IMR-90 (cell line): ENCODE results near the gene NEGR1. TPM values are rescaled to one million over a fixed set of nuclear protein-coding genes. Genes with fewer than 3 reads are reported as not detected.

Experiments used
- ATAC-seq: fragments of 200-7000 bp; cut with Tn5 transposase; 2 replicates; pipeline ENCODE4 v1.9.1; 2020; ENCODE audit warnings: low read depth, mild to moderate bottlenecking, moderate library complexity
- BruUV-seq: library from RNA; stranded (reverse); fragments of 400-500 nt; replicated peaks from 2 replicates; lab custom pipeline; 2021; lab: Mats Ljungman, UMichigan
- CTCF ChIA-PET: fragments of 300-600 bp; formaldehyde crosslinking; extraction: SDS; loops from one replicate; lab custom pipeline; 2021; ENCODE audit warnings: antibody characterized with exemption; lab: Yijun Ruan, JAX
- POLR2A ChIA-PET: fragments of 300-600 bp; sonication (Branson Sonifier 250); formaldehyde crosslinking; loops from one replicate; lab custom pipeline; 2022; ENCODE audit warnings: antibody characterized with exemption; ENCODE audit not compliant: unreplicated experiment; lab: Charles Lee
- DNase-seq: peaks from one replicate; pipeline ENCODE4 v3.0.0; 2013
- H2AFZ ChIP-seq: replicated peaks from 2 replicates; pipeline ENCODE3; 2013; ENCODE audit warnings: low read length, mild to moderate bottlenecking; ENCODE audit not compliant: poor library complexity
- H2AK5ac ChIP-seq: 2 replicates; pipeline ENCODE4 v1.6.1; 2013; ENCODE audit warnings: low read depth, low read length, inconsistent platforms
- H2AK9ac ChIP-seq: replicated peaks from 2 replicates; pipeline ENCODE3; 2013; ENCODE audit warnings: mild to moderate bottlenecking, low read depth, low read length, moderate library complexity; ENCODE audit not compliant: poor library complexity
- H2BK120ac ChIP-seq: 2 replicates; pipeline ENCODE4 v1.6.1; 2013; ENCODE audit warnings: low read depth, low read length, inconsistent platforms
- H2BK15ac ChIP-seq: 3 replicates; pipeline ENCODE4 v1.6.1; 2013; ENCODE audit warnings: low read depth, low read length, inconsistent platforms
- H2BK20ac ChIP-seq: 2 replicates; pipeline ENCODE4 v1.6.1; 2013; ENCODE audit warnings: low read depth, mild to moderate bottlenecking, inconsistent platforms, low read length, moderate library complexity
- H2BK5ac ChIP-seq: 2 replicates; pipeline ENCODE4 v1.6.1; 2013; ENCODE audit warnings: mild to moderate bottlenecking, low read depth, low read length, inconsistent platforms; ENCODE audit not compliant: poor library complexity, severe bottlenecking
- H3K14ac ChIP-seq: replicated peaks from 2 replicates; pipeline ENCODE4 v1.6.1; 2013; ENCODE audit warnings: low read depth, low read length, inconsistent platforms
- H3K18ac ChIP-seq: 2 replicates; pipeline ENCODE4 v1.6.1; 2013; ENCODE audit warnings: low read depth, low read length, control low read depth
- H3K23ac ChIP-seq: 2 replicates; pipeline ENCODE4 v1.6.1; 2013; ENCODE audit warnings: low read depth, low read length, inconsistent platforms
- H3K27ac ChIP-seq: 2 replicates; pipeline ENCODE4 v1.5.1; 2013; ENCODE audit warnings: mild to moderate bottlenecking, control low read depth, low read length; ENCODE audit not compliant: insufficient read depth
- H3K27me3 ChIP-seq: 2 replicates; pipeline ENCODE4 v1.6.1; 2013; ENCODE audit warnings: low read length; ENCODE audit not compliant: control insufficient read depth, insufficient read depth
- H3K36me3 ChIP-seq: 2 replicates; pipeline ENCODE4 v1.6.1; 2013; ENCODE audit warnings: low read length, mixed read lengths; ENCODE audit not compliant: control insufficient read depth, insufficient read depth
- H3K4ac ChIP-seq: 2 replicates; pipeline ENCODE4 v1.6.1; 2013; ENCODE audit warnings: low read depth, low read length, inconsistent platforms
- H3K4me1 ChIP-seq: 2 replicates; pipeline ENCODE4 v1.6.1; 2013; ENCODE audit warnings: low read length, mixed read lengths; ENCODE audit not compliant: control insufficient read depth, insufficient read depth
- H3K4me2 ChIP-seq: 2 replicates; pipeline ENCODE4 v1.6.1; 2013; ENCODE audit warnings: low read depth, mild to moderate bottlenecking, control low read depth, low read length, moderate library complexity
- H3K4me3 ChIP-seq: 2 replicates; pipeline ENCODE4 v1.5.1; 2013; ENCODE audit warnings: low read depth, mild to moderate bottlenecking, control low read depth, low read length, moderate library complexity; ENCODE audit not compliant: insufficient read depth
- H3K56ac ChIP-seq: 2 replicates; pipeline ENCODE4 v1.6.1; 2013; ENCODE audit warnings: low read length, inconsistent platforms; ENCODE audit not compliant: insufficient read depth; ENCODE audit errors: extremely low read depth
- H3K79me1 ChIP-seq, 2 experiments: 2 replicates each; pipeline ENCODE4 v1.6.1; 2013; ENCODE audit warnings: low read length in 2 of 2, inconsistent platforms in 1 of 2, low read depth in 1 of 2
- H3K9ac ChIP-seq: 2 replicates; pipeline ENCODE4 v1.6.1; 2013; ENCODE audit warnings: low read depth, low read length, control low read depth
- H3K9me1 ChIP-seq: 2 replicates; pipeline ENCODE4 v1.6.1; 2013; ENCODE audit warnings: low read length, inconsistent platforms; ENCODE audit not compliant: insufficient read depth
- H3K9me3 ChIP-seq: 2 replicates; pipeline ENCODE4 v1.6.1; 2013; ENCODE audit warnings: low read length; ENCODE audit not compliant: control insufficient read depth, insufficient read depth
- H4K20me1 ChIP-seq: 2 replicates; pipeline ENCODE4 v1.6.1; 2013; ENCODE audit warnings: low read length, inconsistent platforms; ENCODE audit not compliant: insufficient read depth
- H4K5ac ChIP-seq: 2 replicates; pipeline ENCODE4 v1.6.1; 2013; ENCODE audit warnings: mild to moderate bottlenecking, low read depth, low read length, control low read depth
- H4K8ac ChIP-seq, 2 experiments: 2 replicates each; pipeline ENCODE4 v1.6.1; 2013; ENCODE audit warnings: low read depth in 2 of 2, low read length in 2 of 2, control low read depth in 1 of 2, inconsistent platforms in 1 of 2
- H4K91ac ChIP-seq: 2 replicates; pipeline ENCODE4 v1.6.1; 2013; ENCODE audit warnings: low read depth, low read length, inconsistent platforms; ENCODE audit not compliant: insufficient read depth
- BHLHE40 ChIP-seq: fragments of 150-350 bp; IDR thresholded peaks from 2 replicates; pipeline ENCODE4 v1.6.1; 2016; ENCODE audit warnings: mild to moderate bottlenecking, low read depth, low read length
- CEBPB ChIP-seq: IDR thresholded peaks from 2 replicates; pipeline ENCODE4 v1.6.1; 2012; ENCODE audit warnings: low read depth, low read length, improper control_type of control experiment
- CHD1 ChIP-seq: IDR thresholded peaks from 2 replicates; pipeline ENCODE4 v1.6.1; 2012; ENCODE audit warnings: low read depth, low read length, improper control_type of control experiment
- CTCF ChIP-seq: conservative IDR thresholded peaks from 2 replicates; pipeline ENCODE4 v1.5.1; 2012; ENCODE audit warnings: mild to moderate bottlenecking, low read depth, low read length, improper control_type of control experiment
- MAFK ChIP-seq: IDR thresholded peaks from 2 replicates; pipeline ENCODE4 v1.6.1; 2012; ENCODE audit warnings: low read depth, low read length, improper control_type of control experiment
- MAZ ChIP-seq: IDR thresholded peaks from 2 replicates; pipeline ENCODE4 v1.6.1; 2012; ENCODE audit warnings: low read depth, mild to moderate bottlenecking, low read length, improper control_type of control experiment, moderate library complexity, borderline replicate concordance
- MXI1 ChIP-seq: IDR thresholded peaks from 2 replicates; pipeline ENCODE4 v1.6.1; 2012; ENCODE audit warnings: low read depth, mild to moderate bottlenecking, low read length, moderate library complexity, borderline replicate concordance
- NFE2L2 ChIP-seq: fragments of 150-350 bp; IDR thresholded peaks from 2 replicates; pipeline ENCODE4 v1.6.1; 2016; ENCODE audit warnings: low read depth, mild to moderate bottlenecking, low read length
- POLR2A ChIP-seq: IDR thresholded peaks from 2 replicates; pipeline ENCODE4 v1.6.1; 2012; ENCODE audit warnings: mild to moderate bottlenecking, low read depth, low read length
- RAD21 ChIP-seq: IDR thresholded peaks from 2 replicates; pipeline ENCODE4 v1.6.1; 2012; ENCODE audit warnings: low read length, improper control_type of control experiment
- RCOR1 ChIP-seq: IDR thresholded peaks from 2 replicates; pipeline ENCODE4 v1.6.1; 2012; ENCODE audit warnings: mild to moderate bottlenecking, low read length, improper control_type of control experiment; ENCODE audit not compliant: insufficient replicate concordance
- RFX5 ChIP-seq: IDR thresholded peaks from 2 replicates; pipeline ENCODE4 v1.8.0; 2012; ENCODE audit warnings: low read depth, mild to moderate bottlenecking, low read length, moderate library complexity
- SMC3 ChIP-seq: fragments of 150-350 bp; IDR thresholded peaks from 2 replicates; pipeline ENCODE4 v1.6.1; 2016; ENCODE audit warnings: low read depth, mild to moderate bottlenecking, antibody characterized with exemption, low read length, moderate library complexity
- WGBS, 2 experiments: methylation state at CpG; one replicate each; pipeline versions ENCODE4 v1.1.5 to v1.1.7; 2013; ENCODE audit warnings: missing lambda C conversion rate in 2 of 2; ENCODE audit not compliant: insufficient read length in 1 of 2; ENCODE audit errors: extremely low coverage in 2 of 2; 5-methylcytosine and 5-hydroxymethylcytosine counted together
- dilution Hi-C: fragments of 300-500 bp; cut with HindIII; formaldehyde crosslinking; loops from one replicate; pipeline ENCODE4 v1.14.3; 2018; ENCODE audit warnings: low sequenced_read_pairs; ENCODE audit not compliant: unreplicated experiment
- in situ Hi-C: fragments of 300-500 bp; cut with MboI; formaldehyde crosslinking; loops from 3 replicates; pipeline ENCODE4 v1.14.3; 2019; ENCODE audit warnings: low sequenced_read_pairs, inconsistent platforms, mixed read lengths
- intact Hi-C: fragments of 100-400 bp; cut with micrococcal nuclease; formaldehyde crosslinking; loops from 2 replicates; pipeline ENCODE4 v1.10.0; 2022
- polyA plus RNA-seq, 3 experiments: library from polyadenylated mRNA; depleted of rRNA; stranded (reverse); fragments of >200 nt; gene quantifications; 2 replicates each; pipeline ENCODE4 v1.2.3, GENCODE V29; 2012; ENCODE audit warnings: low replicate concordance in 1 of 3
- total RNA-seq: library from RNA; depleted of rRNA; stranded (reverse); fragments of >200 nt; gene quantifications from 2 replicates; pipeline ENCODE4 v1.2.3, GENCODE V29; 2012
- TF ChIP-seq, protein P1 (sequence below): fragments of 150-350 bp; IDR thresholded peaks from 2 replicates; pipeline ENCODE4 v1.6.1; 2016; ENCODE audit warnings: low read depth, mild to moderate bottlenecking, low read length, moderate library complexity, borderline replicate concordance
- TF ChIP-seq, protein P2 (sequence below): fragments of 150-350 bp; IDR thresholded peaks from 2 replicates; pipeline ENCODE4 v1.6.1; 2017; ENCODE audit warnings: mild to moderate bottlenecking, antibody characterized with exemption, low read length, low read depth

Gene NEGR1
- total and polyA plus RNA-seq, 2 of the 4 experiments (the other 2 are of a cell fraction), result 5.1 to 9.1 TPM

DNA sequence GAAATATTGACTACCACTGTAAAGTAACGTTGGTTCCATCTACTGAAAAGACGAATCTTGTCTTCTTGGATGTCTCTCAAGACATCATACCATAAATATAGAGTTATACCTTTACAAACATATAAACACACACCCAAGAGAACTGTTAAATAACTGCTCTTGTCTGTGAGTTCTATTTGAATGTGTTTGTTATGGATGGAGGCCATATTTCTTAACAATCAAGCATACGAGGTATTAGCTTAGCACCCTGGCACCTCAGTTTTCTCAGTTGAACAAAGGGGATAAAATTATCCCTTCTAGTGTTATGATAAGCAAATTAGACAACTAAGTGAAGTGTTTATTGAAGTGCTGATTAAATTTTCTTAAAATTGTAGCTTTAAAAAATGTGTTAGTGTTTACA is 864.9 kb downstream of the NEGR1 start:
- intact Hi-C loops (no loop called here), in situ Hi-C loops (no loop called here), dilution Hi-C loops (no loop called here)
- Histone ChIP-seq H4K8ac (no peak overlapping the region), H2AK9ac (no peak overlapping the region), H2BK120ac (no peak overlapping the region), H4K20me1 (no peaks in the 10 kb centered on the region), H4K5ac (no peak overlapping the region), H3K4me2 (no peak overlapping the region), H3K23ac (no peak overlapping the region), H3K4me3 (no peak overlapping the region), H3K18ac (no peak overlapping the region), H2BK15ac (no peak overlapping the region), H3K27ac (no peak overlapping the region), H3K56ac (no peak overlapping the region), H2BK5ac (no peak overlapping the region), H3K36me3 (no peaks in the 10 kb centered on the region), H3K14ac (no peak overlapping the region), H3K9me1 (no peaks in the 10 kb centered on the region), H3K9ac (no peak overlapping the region), H3K9me3 (no peaks in the 10 kb centered on the region), H3K4me1 (0 out of 2 replicates have a peak, but pooled peaks cover 4% of the 10 kb centered on the region), H2BK20ac (no peak overlapping the region), H4K91ac (no peak overlapping the region), H3K4ac (no peak overlapping the region), H2AFZ (no peak overlapping the region), H2AK5ac (no peak overlapping the region), H3K27me3 (no peaks in the 10 kb centered on the region), H3K79me1 (no peaks in the 10 kb centered on the region)
- TF ChIP-seq MXI1, result no peak
- no peak for TF ChIP-seq CTCF
- no peak for TF ChIP-seq RAD21
- TF ChIP-seq MAZ, result no peak
- TF ChIP-seq RFX5, result no peak
- TF ChIP-seq MAFK, result no peak
- no peak for TF ChIP-seq NFE2L2
- no peak for TF ChIP-seq SMC3
- TF ChIP-seq, protein P1, sequence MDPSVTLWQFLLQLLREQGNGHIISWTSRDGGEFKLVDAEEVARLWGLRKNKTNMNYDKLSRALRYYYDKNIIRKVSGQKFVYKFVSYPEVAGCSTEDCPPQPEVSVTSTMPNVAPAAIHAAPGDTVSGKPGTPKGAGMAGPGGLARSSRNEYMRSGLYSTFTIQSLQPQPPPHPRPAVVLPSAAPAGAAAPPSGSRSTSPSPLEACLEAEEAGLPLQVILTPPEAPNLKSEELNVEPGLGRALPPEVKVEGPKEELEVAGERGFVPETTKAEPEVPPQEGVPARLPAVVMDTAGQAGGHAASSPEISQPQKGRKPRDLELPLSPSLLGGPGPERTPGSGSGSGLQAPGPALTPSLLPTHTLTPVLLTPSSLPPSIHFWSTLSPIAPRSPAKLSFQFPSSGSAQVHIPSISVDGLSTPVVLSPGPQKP, result no peak
- no peak for TF ChIP-seq RCOR1
- no peak for TF ChIP-seq POLR2A
- TF ChIP-seq CEBPB, result no peak
- no peak for TF ChIP-seq BHLHE40
- no peak for TF ChIP-seq CHD1
- TF ChIP-seq, protein P2, sequence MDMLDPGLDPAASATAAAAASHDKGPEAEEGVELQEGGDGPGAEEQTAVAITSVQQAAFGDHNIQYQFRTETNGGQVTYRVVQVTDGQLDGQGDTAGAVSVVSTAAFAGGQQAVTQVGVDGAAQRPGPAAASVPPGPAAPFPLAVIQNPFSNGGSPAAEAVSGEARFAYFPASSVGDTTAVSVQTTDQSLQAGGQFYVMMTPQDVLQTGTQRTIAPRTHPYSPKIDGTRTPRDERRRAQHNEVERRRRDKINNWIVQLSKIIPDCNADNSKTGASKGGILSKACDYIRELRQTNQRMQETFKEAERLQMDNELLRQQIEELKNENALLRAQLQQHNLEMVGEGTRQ, result no peak
- BruUV-seq, result no TSS peak
- CTCF ChIA-PET, result no interaction called here
- no CpG with 5 or more reads among the region's 3 CpGs for WGBS, 2 experiments
- no peak for ATAC-seq
- no peak for DNase-seq
- POLR2A ChIA-PET, result no interaction called here
